Stimulated activated CD4-positive, alpha-beta T cell treated with anti-CD3 and anti-CD28 coated beads, Interleukin-4, amount 100 ng/mL, for 1 hour (primary cell): Measurements from ENCODE around the gene TXK.
A peak's percentile ranks its signal among the peaks of the same experiment; 100 is the strongest.

Experiments used
- DNase-seq: peaks from one replicate; pipeline ENCODE4 v3.0.0-alpha.2; 2020

The TXK gene

GRCh38 chr4:48046059-48046458 lies 88.0 kb downstream of the TXK start:
- DNase-seq, result no peak

GRCh38 chr4:48044298-48044697 lies 89.8 kb downstream of the TXK start:
- DNase-seq, result no peak

GRCh38 chr4:48043504-48043903 lies 90.5 kb downstream of the TXK start:
- no peak for DNase-seq

GRCh38 chr4:48042979-48043461 lies 91.0 kb downstream of the TXK start:
- DNase-seq, result no peak

DNA sequence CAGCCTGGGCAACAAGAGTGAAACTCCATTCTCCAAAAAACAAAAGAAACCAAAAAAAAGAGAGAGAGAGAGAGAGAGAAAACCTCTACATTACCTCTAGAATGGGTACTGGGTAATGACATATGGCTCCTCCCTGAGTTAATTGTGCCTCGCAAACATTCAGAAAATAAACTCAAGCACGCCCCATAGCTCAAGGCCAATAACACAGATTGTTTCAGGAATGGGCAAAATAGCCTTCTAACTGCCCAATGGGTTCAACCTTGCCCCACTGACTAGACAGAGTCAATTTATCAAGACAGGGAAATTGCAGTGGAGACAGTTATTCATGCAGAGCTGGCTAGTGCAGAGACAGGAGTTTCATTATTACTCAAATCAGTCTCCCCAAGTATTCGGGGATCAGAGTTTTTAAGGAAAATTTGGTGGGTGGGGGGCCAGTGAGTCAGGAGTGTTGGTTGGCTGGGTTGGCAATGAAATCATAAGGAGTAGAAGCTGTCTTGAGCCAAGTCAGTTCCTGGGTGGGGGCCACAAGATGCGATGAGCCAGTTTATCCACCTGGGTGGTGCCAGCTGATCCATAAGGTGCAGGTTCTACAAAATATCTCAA lies 92.4 kb downstream of the TXK start:
- DNase-seq, result peak; percentile 13

DNA sequence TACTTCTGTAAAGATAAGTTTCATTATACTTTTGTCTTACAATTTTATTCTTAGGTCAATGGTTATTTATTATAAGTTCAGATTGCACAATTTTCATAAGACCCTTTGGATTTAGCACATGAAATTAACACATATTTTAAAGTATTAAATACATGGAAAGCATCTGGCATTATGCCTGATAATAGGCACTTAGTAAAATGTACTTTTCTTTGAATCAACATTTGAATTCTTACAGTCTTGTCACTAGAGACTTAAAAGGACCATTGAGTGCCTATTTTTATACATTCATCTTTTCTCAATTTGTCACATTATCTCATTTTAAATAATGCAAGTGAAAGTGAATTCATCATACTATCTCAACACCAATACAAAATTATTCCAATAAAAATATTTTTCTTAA lies 94.5 kb downstream of the TXK start:
- no peak for DNase-seq

DNA sequence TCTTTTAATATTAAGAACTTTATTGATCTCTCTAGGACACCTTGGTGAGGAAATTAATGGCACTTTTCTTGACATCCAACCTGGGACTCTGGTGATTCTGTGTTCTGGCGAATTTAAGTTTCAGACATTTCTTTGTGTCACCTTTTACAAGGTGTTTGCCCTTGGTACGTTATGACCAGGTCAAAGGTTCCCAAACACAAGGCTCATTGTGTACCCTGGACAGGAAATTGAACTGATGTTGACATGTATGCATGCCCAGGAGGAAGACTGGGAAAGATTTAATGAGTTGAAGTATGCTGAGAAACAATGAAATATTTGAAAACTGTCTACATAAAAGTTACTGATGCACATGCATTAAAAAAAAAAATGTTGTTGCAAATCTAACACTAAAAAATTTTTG lies 95.4 kb downstream of the TXK start:
- no peak for DNase-seq

- no peak for DNase-seq
These were observed 97.0 kb downstream of the TXK start for GRCh38 chr4:48037117-48037462.

DNA sequence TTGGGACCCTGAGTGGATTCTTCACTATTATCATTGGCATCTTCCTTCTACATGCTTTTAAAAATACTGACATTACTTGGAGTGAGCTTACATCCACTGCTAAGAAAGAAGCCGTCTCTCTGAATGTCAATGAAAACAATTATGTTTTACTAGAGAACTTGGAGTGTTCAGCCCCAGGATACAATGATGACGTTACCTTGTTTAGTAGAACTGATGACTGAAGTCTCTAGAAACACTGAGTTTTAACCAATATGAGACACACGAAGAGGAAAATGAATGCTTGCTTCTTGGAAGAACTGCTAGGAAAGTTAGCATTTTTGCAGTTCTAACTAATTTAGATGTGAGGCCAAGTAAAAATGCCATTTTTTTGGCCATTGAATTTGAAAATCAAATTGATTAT lies 98.1 kb downstream of the TXK start:
- no peak for DNase-seq

- DNase-seq, result peak; percentile 64
These were observed 100.1 kb downstream of the TXK start for GRCh38 chr4:48033825-48034413.

- DNase-seq, result no peak
These were observed 100.6 kb downstream of the TXK start for GRCh38 chr4:48033412-48033811.

GRCh38 chr4:48032721-48033120 lies 101.3 kb downstream of the TXK start:
- DNase-seq, result no peak

- no peak for DNase-seq
These were observed 102.1 kb downstream of the TXK start for GRCh38 chr4:48031802-48032525.

DNA sequence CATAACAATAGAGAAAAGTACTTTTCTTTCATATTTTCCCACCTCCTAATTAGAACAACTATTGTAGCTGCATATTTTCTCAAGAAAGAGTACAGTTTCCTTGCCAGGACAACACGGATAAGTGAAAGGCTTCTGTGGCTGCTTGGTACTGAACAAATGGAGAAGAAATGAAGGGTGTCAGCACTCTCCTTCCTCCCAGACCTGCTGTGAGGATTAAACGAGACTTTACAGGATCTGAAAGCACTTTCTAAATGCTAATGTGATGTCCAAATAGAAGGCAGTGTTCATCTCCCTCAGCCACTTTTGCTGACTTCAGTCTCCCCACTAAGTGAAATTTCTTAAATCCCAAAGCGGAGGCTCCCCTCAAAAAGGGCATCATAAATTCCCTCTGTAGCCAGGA lies 103.6 kb downstream of the TXK start:
- no peak for DNase-seq

DNA sequence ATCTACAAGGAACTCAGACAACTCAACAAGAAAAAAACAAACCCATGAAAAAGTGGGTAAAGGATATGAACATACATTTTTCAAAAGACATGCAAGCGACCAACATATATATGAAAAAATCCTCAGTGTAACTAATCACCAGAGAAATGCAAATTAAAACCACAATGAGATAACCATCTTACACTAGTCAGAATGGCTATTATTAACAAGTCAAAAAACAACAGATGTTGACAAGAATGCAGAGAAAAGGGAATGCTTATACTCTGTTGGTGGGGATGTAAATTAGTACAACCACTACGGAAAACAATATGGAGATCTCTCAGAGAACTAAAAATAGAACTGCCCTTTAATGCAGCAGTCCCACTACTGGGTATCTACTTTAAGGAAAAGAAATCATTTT lies 105.4 kb downstream of the TXK start:
- no peak for DNase-seq

DNA sequence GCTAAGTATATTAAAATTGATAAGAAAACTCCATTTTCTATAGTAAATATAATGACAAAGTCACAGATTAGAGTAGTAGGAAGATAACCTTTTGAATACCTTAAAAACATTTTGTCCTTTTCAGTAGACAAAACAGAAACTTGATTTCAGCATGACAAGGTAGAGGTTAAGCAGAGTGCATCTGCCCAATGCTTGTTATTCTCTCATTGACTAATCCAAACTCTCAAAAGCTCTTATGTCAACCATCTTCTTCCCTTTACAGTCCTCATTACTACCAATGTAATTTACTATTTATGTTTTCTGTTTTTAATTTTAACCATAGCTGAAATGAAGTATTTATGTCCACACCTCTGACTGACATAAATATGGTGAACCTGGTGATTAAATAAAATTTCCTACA lies 106.4 kb downstream of the TXK start:
- no peak for DNase-seq

DNA sequence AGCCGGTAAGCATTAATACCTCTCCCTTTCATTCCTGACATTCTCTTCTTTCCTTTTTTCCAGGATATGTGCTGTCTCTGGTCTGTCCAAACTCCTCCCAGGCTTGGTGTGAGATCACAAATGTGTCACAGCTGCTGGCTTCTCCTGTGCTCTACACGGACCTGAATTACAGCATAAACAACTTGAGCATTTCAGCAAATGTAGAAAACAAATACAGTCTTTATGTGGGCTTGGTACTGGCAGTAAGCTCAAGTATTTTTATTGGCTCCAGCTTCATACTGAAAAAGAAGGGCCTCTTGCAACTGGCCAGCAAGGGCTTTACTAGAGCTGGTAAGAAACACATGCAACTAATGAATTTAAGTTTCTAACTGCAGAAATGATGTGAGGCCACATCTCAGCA lies 109.0 kb downstream of the TXK start:
- DNase-seq, result no peak

- DNase-seq, result no peak
These were observed 109.5 kb downstream of the TXK start for GRCh38 chr4:48024522-48024921.

DNA sequence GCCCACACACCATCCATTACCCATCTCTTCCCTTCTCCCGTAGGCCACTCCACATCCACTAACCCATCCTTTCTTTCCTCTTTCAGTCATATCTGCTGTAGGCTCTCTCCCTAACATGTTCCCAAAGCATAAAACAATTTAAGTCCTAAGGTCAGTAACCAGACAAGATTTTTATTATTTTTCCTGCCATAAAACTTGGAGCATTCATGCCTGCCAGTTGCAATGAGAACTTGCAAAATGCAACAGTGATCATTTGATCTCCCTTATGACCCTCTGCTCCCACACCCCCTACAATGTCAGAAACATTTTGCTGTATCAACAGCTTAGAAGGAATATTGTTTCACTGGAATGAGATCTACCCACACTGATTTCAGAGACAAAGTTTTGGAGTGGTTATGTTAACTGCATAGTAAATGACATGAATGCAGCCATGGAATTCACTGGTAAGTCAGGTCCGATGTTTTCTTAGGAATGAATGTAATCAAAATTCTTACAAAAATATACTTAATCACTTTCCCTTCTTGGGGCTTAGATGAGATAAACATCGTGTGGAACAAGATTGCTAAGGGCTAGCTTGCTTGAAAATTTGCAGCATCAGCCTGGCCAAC lies 111.8 kb downstream of the TXK start:
- no peak for DNase-seq

- DNase-seq, result no peak
These were observed 113.0 kb downstream of the TXK start for GRCh38 chr4:48021100-48021499.

- DNase-seq, result no peak
These were observed 115.9 kb downstream of the TXK start for GRCh38 chr4:48018112-48018511.

GRCh38 chr4:48017108-48017571 lies 116.9 kb downstream of the TXK start:
- DNase-seq, result peak; percentile 62
